Astrocyte (in vitro differentiated cells and primary cell): ENCODE data around the gene FAM200B. TPM values are rescaled to one million over a fixed set of nuclear protein-coding genes. Genes with fewer than 3 reads are reported as not detected.

Source experiments
- DNase-seq: peaks from one replicate; pipeline ENCODE4 v3.0.0-alpha.2; 2010; ENCODE audit warnings: low read depth
- FAIRE-seq: peaks from 2 replicates; lab custom pipeline; 2011; peaks lifted over from hg19 to GRCh38; lab: Jason Lieb, UNC
- H2AFZ ChIP-seq: 2 replicates; pipeline ENCODE4 v1.6.0; 2012; ENCODE audit warnings: low read depth, low read length, inconsistent platforms
- H3K27ac ChIP-seq: 2 replicates; pipeline ENCODE4 v1.5.1; 2011; ENCODE audit warnings: low read depth, low read length, inconsistent platforms
- H3K27me3 ChIP-seq: 2 replicates; pipeline ENCODE4 v1.6.0; 2011; ENCODE audit warnings: low read length, inconsistent platforms; ENCODE audit not compliant: insufficient read depth
- H3K36me3 ChIP-seq: 2 replicates; pipeline ENCODE4 v1.5.1; 2011; ENCODE audit warnings: low read length, inconsistent platforms; ENCODE audit not compliant: insufficient read depth
- H3K4me1 ChIP-seq: 2 replicates; pipeline ENCODE4 v1.5.1; 2011; ENCODE audit warnings: low read length, inconsistent platforms; ENCODE audit not compliant: insufficient read depth
- H3K4me2 ChIP-seq: 2 replicates; pipeline ENCODE4 v1.6.0; 2012; ENCODE audit warnings: low read length, inconsistent platforms
- H3K4me3 ChIP-seq: 2 replicates; pipeline ENCODE4 v1.5.1; 2011; ENCODE audit warnings: low read depth, mild to moderate bottlenecking, low read length, inconsistent platforms; ENCODE audit not compliant: insufficient read depth
- H3K79me2 ChIP-seq: 2 replicates; pipeline ENCODE4 v1.6.0; 2012; ENCODE audit warnings: mild to moderate bottlenecking, low read length, inconsistent platforms; ENCODE audit not compliant: insufficient read depth
- H3K9ac ChIP-seq: 2 replicates; pipeline ENCODE4 v1.6.0; 2012; ENCODE audit warnings: mild to moderate bottlenecking, low read length, inconsistent platforms
- H3K9me3 ChIP-seq: 2 replicates; pipeline ENCODE4 v1.5.1; 2012; ENCODE audit warnings: low read depth, mild to moderate bottlenecking, low read length, inconsistent platforms; ENCODE audit not compliant: insufficient read depth
- H4K20me1 ChIP-seq: 2 replicates; pipeline ENCODE4 v1.6.0; 2012; ENCODE audit warnings: low read length, inconsistent platforms; ENCODE audit not compliant: insufficient read depth
- H3K27ac Mint-ChIP-seq: one replicate; pipeline ENCODE4 v1.8.0; 2021; ENCODE audit warnings: mild to moderate bottlenecking, mixed read lengths; ENCODE audit not compliant: unreplicated experiment
- H3K27me3 Mint-ChIP-seq: one replicate; pipeline ENCODE4 v1.8.0; 2021; ENCODE audit warnings: low read depth, mixed read lengths; ENCODE audit not compliant: unreplicated experiment
- H3K36me3 Mint-ChIP-seq: one replicate; pipeline ENCODE4 v1.8.0; 2021; ENCODE audit warnings: low read depth, mixed read lengths; ENCODE audit not compliant: unreplicated experiment
- H3K4me1 Mint-ChIP-seq: one replicate; pipeline ENCODE4 v1.8.0; 2021; ENCODE audit warnings: low read depth, mixed read lengths; ENCODE audit not compliant: unreplicated experiment
- H3K4me3 Mint-ChIP-seq: one replicate; pipeline ENCODE4 v1.8.0; 2021; ENCODE audit warnings: mild to moderate bottlenecking, moderate library complexity, mixed read lengths; ENCODE audit not compliant: unreplicated experiment
- H3K9me3 Mint-ChIP-seq: one replicate; pipeline ENCODE4 v1.8.0; 2021; ENCODE audit warnings: mild to moderate bottlenecking, mixed read lengths; ENCODE audit not compliant: unreplicated experiment
- EZH2 ChIP-seq: IDR thresholded peaks from 2 replicates; pipeline ENCODE4 v1.6.1; 2012; ENCODE audit warnings: mild to moderate bottlenecking, low read length, inconsistent platforms; ENCODE audit not compliant: insufficient read depth
- total RNA-seq: library from RNA; stranded (reverse); gene quantifications from 2 replicates; pipeline ENCODE4 v1.2.1, GENCODE V29; 2021
- TF ChIP-seq, protein P1 (sequence below): IDR thresholded peaks from 2 replicates; pipeline ENCODE4 v1.5.1; 2011; ENCODE audit warnings: low read depth, mild to moderate bottlenecking, inconsistent platforms, low read length, moderate library complexity; ENCODE audit not compliant: insufficient read depth

FAM200B gene
- total RNA-seq, 1 donor from 2014 or later, result 74.7 TPM

DNA sequence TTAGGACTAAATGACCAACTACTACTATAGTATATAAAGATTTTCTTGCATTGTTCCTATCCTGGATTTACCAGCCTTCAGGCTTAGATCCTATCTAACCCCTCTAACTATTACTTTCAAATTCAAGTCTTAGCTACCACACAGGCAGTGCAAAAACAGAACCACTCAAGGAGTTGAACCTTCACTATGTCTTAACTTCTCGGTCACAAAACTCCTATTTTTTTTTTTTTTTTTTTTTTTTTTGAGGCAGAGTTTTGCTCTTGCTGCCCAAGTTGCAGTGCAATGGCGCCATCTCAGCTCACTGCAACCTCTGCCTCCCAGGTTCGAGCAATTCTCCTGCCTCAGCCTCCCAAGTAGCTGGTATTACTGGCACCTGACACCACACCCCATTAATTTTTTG is 6.3 kb upstream of the FAM200B start:
- Histone ChIP-seq H3K9me3 (no peaks in the 10 kb centered on the region), H2AFZ (no peak overlapping the region), H3K9ac (no peak overlapping the region), H3K27me3 (no peaks in the 10 kb centered on the region), H3K79me2 (peaks cover 96% of the 10 kb centered on the region), H4K20me1 (no peaks in the 10 kb centered on the region), H3K36me3 (peaks cover 8% of the 10 kb centered on the region), H3K4me1 (peaks cover 11% of the 10 kb centered on the region), H3K27ac (no peak overlapping the region), H3K4me2 (no peak overlapping the region), H3K4me3 (no peak overlapping the region)
- peak overlapping the region; percentile 46 for H3K4me3 Mint-ChIP-seq
- TF ChIP-seq, protein P1, sequence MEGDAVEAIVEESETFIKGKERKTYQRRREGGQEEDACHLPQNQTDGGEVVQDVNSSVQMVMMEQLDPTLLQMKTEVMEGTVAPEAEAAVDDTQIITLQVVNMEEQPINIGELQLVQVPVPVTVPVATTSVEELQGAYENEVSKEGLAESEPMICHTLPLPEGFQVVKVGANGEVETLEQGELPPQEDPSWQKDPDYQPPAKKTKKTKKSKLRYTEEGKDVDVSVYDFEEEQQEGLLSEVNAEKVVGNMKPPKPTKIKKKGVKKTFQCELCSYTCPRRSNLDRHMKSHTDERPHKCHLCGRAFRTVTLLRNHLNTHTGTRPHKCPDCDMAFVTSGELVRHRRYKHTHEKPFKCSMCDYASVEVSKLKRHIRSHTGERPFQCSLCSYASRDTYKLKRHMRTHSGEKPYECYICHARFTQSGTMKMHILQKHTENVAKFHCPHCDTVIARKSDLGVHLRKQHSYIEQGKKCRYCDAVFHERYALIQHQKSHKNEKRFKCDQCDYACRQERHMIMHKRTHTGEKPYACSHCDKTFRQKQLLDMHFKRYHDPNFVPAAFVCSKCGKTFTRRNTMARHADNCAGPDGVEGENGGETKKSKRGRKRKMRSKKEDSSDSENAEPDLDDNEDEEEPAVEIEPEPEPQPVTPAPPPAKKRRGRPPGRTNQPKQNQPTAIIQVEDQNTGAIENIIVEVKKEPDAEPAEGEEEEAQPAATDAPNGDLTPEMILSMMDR, result no peak
- no peak overlapping the region for H3K27ac Mint-ChIP-seq
- peaks cover 21% of the 10 kb centered on the region for H3K4me1 Mint-ChIP-seq
- no peak for DNase-seq
- FAIRE-seq, result no peak
- no peaks in the 10 kb centered on the region for H3K9me3 Mint-ChIP-seq
- H3K36me3 Mint-ChIP-seq, result no peaks in the 10 kb centered on the region
- H3K27me3 Mint-ChIP-seq, result no peaks in the 10 kb centered on the region

DNA sequence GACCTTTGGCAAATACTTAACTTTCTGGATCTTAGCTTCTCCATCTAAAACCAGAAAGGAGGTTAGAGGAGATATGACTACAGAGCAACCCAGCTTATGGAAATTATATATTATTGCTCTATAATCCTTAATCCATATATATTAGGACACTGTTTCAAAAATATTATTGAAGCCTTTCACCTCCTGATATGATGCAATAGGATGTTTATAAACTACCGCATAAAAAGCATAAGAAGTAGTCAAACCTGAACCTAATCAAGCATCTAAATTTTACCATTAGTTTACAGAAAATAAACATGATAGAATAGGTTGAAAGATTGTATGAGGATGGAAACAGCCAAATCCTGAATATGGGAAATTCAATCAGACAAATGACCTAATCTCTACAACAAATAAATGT is 5.6 kb upstream of the FAM200B start:
- H3K4me1 Mint-ChIP-seq, result peaks cover 21% of the 10 kb centered on the region
- H3K27me3 Mint-ChIP-seq, result no peaks in the 10 kb centered on the region
- no peaks in the 10 kb centered on the region for H3K36me3 Mint-ChIP-seq
- Histone ChIP-seq H4K20me1 (no peaks in the 10 kb centered on the region), H3K36me3 (peaks cover 8% of the 10 kb centered on the region), H3K4me3 (no peak overlapping the region), H3K9ac (no peak overlapping the region), H3K4me2 (no peak overlapping the region), H2AFZ (no peak overlapping the region), H3K4me1 (peaks cover 11% of the 10 kb centered on the region), H3K9me3 (no peaks in the 10 kb centered on the region), H3K27me3 (no peaks in the 10 kb centered on the region), H3K79me2 (peaks cover 100% of the 10 kb centered on the region), H3K27ac (no peak overlapping the region)
- TF ChIP-seq EZH2, result no peak
- TF ChIP-seq, protein P1, result no peak
- no peak for DNase-seq
- H3K27ac Mint-ChIP-seq, result peak overlapping the region; percentile 69
- H3K9me3 Mint-ChIP-seq, result no peaks in the 10 kb centered on the region
- H3K4me3 Mint-ChIP-seq, result no peak overlapping the region
- no peak for FAIRE-seq

DNA sequence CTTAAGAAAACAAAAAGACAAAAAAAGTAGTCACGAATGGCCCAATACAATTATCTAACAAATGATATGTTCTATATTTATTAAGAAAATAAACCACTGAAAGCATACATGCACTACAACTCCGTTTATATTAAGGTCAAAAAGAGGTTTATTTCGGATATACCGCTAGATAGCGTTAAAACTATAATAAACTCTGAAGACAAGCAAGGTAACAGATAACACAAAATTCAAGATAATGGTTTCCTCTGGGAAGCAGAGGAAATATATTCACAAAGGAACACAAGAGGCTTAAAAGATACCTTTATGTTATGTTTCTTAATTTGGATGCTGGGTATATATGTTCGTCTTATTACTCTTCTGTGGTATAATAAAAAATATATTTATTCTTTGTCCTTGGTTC is 4.7 kb upstream of the FAM200B start:
- H3K4me3 ChIP-seq, result no peak overlapping the region
- Mint-ChIP-seq H3K27ac (no peak overlapping the region), H3K4me3 (no peak overlapping the region), H3K36me3 (no peaks in the 10 kb centered on the region), H3K9me3 (no peaks in the 10 kb centered on the region), H3K4me1 (peaks cover 19% of the 10 kb centered on the region), H3K27me3 (no peaks in the 10 kb centered on the region)
- H2AFZ ChIP-seq, result no peak overlapping the region
- peaks cover 98% of the 10 kb centered on the region for H3K79me2 ChIP-seq
- FAIRE-seq (no peak), DNase-seq (no peak)
- no peaks in the 10 kb centered on the region for H3K27me3 ChIP-seq
- TF ChIP-seq EZH2, result no peak
- peaks cover 4% of the 10 kb centered on the region for H3K36me3 ChIP-seq
- no peaks in the 10 kb centered on the region for H3K9me3 ChIP-seq
- H3K4me2 ChIP-seq, result no peak overlapping the region
- H3K9ac ChIP-seq, result no peak overlapping the region
- H3K27ac ChIP-seq, result peak overlapping the region; percentile 68
- peaks cover 11% of the 10 kb centered on the region for H3K4me1 ChIP-seq
- H4K20me1 ChIP-seq, result no peaks in the 10 kb centered on the region
